Activated CD4-positive, alpha-beta memory T cell treated with anti-CD3 and anti-CD28 coated beads, Interleukin-2, amount 10 ng/mL, durations not matched to agents 7 days and 5 days (primary cell): ENCODE measurements around the gene SPRR4. TPM values are rescaled to one million over a fixed set of nuclear protein-coding genes. Genes with fewer than 3 reads are reported as not detected.

ENCODE experiments used
- CTCF ChIA-PET: fragments of 350-600 bp; sonication (Branson Sonifier 250); formaldehyde crosslinking; loops from one replicate; lab custom pipeline; 2021; ENCODE audit warnings: antibody characterized with exemption, inconsistent platforms; lab: Charles Lee
- POLR2A ChIA-PET: fragments of 350-600 bp; sonication (Branson Sonifier 250); formaldehyde crosslinking; loops from one replicate; lab custom pipeline; 2021; ENCODE audit warnings: antibody characterized with exemption; lab: Charles Lee
- DNase-seq: peaks from one replicate; pipeline ENCODE4 v3.0.0-alpha.2; 2020
- H3K27ac Mint-ChIP-seq: one replicate; pipeline ENCODE4 v1.8.0; 2021; ENCODE audit warnings: mild to moderate bottlenecking, mixed read lengths
- H3K27me3 Mint-ChIP-seq: one replicate; pipeline ENCODE4 v1.8.0; 2021; ENCODE audit warnings: mixed read lengths
- H3K36me3 Mint-ChIP-seq: one replicate; pipeline ENCODE4 v1.8.0; 2021; ENCODE audit warnings: low read depth, mixed read lengths
- H3K4me1 Mint-ChIP-seq: one replicate; pipeline ENCODE4 v1.8.0; 2021; ENCODE audit warnings: mixed read lengths
- H3K4me3 Mint-ChIP-seq: one replicate; pipeline ENCODE4 v1.8.0; 2021; ENCODE audit warnings: mild to moderate bottlenecking, mixed read lengths
- H3K9me3 Mint-ChIP-seq: one replicate; pipeline ENCODE4 v1.8.0; 2021; ENCODE audit warnings: mixed read lengths
- total RNA-seq, 2 experiments: library from RNA; stranded (reverse); gene quantifications; one replicate each; pipeline ENCODE4 v1.2.3, GENCODE V29; 2021

The SPRR4 gene
- total RNA-seq, 2 experiments from 2014 or later: not detected

- Mint-ChIP-seq H3K4me3 (no peak overlapping the region), H3K36me3 (no peaks in the 10 kb centered on the region), H3K27me3 (peaks cover 20% of the 10 kb centered on the region), H3K4me1 (no peaks in the 10 kb centered on the region), H3K27ac (no peak overlapping the region), H3K9me3 (no peaks in the 10 kb centered on the region)
- no peak for DNase-seq
- ChIA-PET POLR2A (no interaction called here), CTCF (no interaction called here)
Measured at GRCh38 chr1:152976688-152977087, 6.2 kb downstream of the SPRR4 start.

GRCh38 chr1:152977614-152978013 lies 7.2 kb downstream of the SPRR4 start:
- Mint-ChIP-seq H3K4me3 (no peak overlapping the region), H3K27ac (no peak overlapping the region), H3K9me3 (no peaks in the 10 kb centered on the region), H3K4me1 (no peaks in the 10 kb centered on the region), H3K36me3 (no peaks in the 10 kb centered on the region), H3K27me3 (peaks cover 16% of the 10 kb centered on the region)
- POLR2A ChIA-PET: no interaction called here
- CTCF ChIA-PET: no interaction called here
- DNase-seq: no peak

GRCh38 chr1:152980676-152981075 lies 10.2 kb downstream of the SPRR4 start:
- Mint-ChIP-seq H3K27me3 (peaks cover 13% of the 10 kb centered on the region), H3K9me3 (no peaks in the 10 kb centered on the region), H3K36me3 (no peaks in the 10 kb centered on the region), H3K4me1 (no peaks in the 10 kb centered on the region), H3K27ac (no peak overlapping the region), H3K4me3 (no peak overlapping the region)
- DNase-seq: no peak
- ChIA-PET POLR2A (no interaction called here), CTCF (no interaction called here)

GRCh38 chr1:152981146-152981871 lies 10.9 kb downstream of the SPRR4 start:
- no peak for DNase-seq
- H3K4me3 Mint-ChIP-seq: no peak overlapping the region
- POLR2A ChIA-PET: no interaction called here
- CTCF ChIA-PET: no interaction called here
- H3K27ac Mint-ChIP-seq: no peak overlapping the region
- no peaks in the 10 kb centered on the region for H3K4me1 Mint-ChIP-seq
- H3K9me3 Mint-ChIP-seq: no peaks in the 10 kb centered on the region
- H3K27me3 Mint-ChIP-seq: peaks cover 11% of the 10 kb centered on the region
- H3K36me3 Mint-ChIP-seq: no peaks in the 10 kb centered on the region

- Mint-ChIP-seq H3K27ac (no peak overlapping the region), H3K27me3 (peaks cover 10% of the 10 kb centered on the region), H3K4me3 (no peak overlapping the region), H3K4me1 (no peaks in the 10 kb centered on the region), H3K9me3 (no peaks in the 10 kb centered on the region), H3K36me3 (no peaks in the 10 kb centered on the region)
- CTCF ChIA-PET: no interaction called here
- DNase-seq: no peak
- POLR2A ChIA-PET: no interaction called here
Measured at GRCh38 chr1:152982076-152982475, 11.6 kb downstream of the SPRR4 start.

- H3K4me3 Mint-ChIP-seq: no peak overlapping the region
- no peak for DNase-seq
- CTCF ChIA-PET: no interaction called here
- POLR2A ChIA-PET: no interaction called here
- H3K36me3 Mint-ChIP-seq: no peaks in the 10 kb centered on the region
- H3K4me1 Mint-ChIP-seq: no peaks in the 10 kb centered on the region
- H3K27me3 Mint-ChIP-seq: peaks cover 13% of the 10 kb centered on the region
- no peaks in the 10 kb centered on the region for H3K9me3 Mint-ChIP-seq
- no peak overlapping the region for H3K27ac Mint-ChIP-seq
Measured at GRCh38 chr1:152983234-152983633, 12.8 kb downstream of the SPRR4 start.

GRCh38 chr1:152983743-152984142 lies 13.3 kb downstream of the SPRR4 start, which contains the start of gene SPRR1A:
Gene SPRR1A (plus strand): TSS chr1:152984081. CDS start chr1:152985231, 1,150 bp downstream.
- POLR2A ChIA-PET: no interaction called here
- Mint-ChIP-seq H3K27me3 (peaks cover 17% of the 10 kb centered on the region), H3K27ac (no peak within 1 kb of the TSS), H3K4me1 (no peaks in the 10 kb centered on the region), H3K9me3 (no peaks in the 10 kb centered on the region), H3K4me3 (no peak within 1 kb of the TSS), H3K36me3 (no peaks in the 10 kb centered on the region)
- DNase-seq: no peak
- CTCF ChIA-PET: no interaction called here

- Mint-ChIP-seq H3K4me1 (no peaks in the 10 kb centered on the region), H3K9me3 (no peaks in the 10 kb centered on the region), H3K27me3 (peaks cover 25% of the 10 kb centered on the region), H3K27ac (no peak overlapping the region), H3K36me3 (no peaks in the 10 kb centered on the region), H3K4me3 (no peak overlapping the region)
- ChIA-PET POLR2A (no interaction called here), CTCF (no interaction called here)
- no peak for DNase-seq
Measured at GRCh38 chr1:152986578-152986977, 16.1 kb downstream of the SPRR4 start.

- ChIA-PET CTCF (no interaction called here), POLR2A (no interaction called here)
- no peaks in the 10 kb centered on the region for H3K9me3 Mint-ChIP-seq
- no peaks in the 10 kb centered on the region for H3K36me3 Mint-ChIP-seq
- H3K4me1 Mint-ChIP-seq: no peaks in the 10 kb centered on the region
- H3K27me3 Mint-ChIP-seq: peaks cover 27% of the 10 kb centered on the region
- no peak overlapping the region for H3K27ac Mint-ChIP-seq
- no peak overlapping the region for H3K4me3 Mint-ChIP-seq
- DNase-seq: no peak
Measured at GRCh38 chr1:152993186-152993585, 22.7 kb downstream of the SPRR4 start.

GRCh38 chr1:152995842-152996241 lies 25.4 kb downstream of the SPRR4 start:
- no peak overlapping the region for H3K4me3 Mint-ChIP-seq
- CTCF ChIA-PET: no interaction called here
- H3K36me3 Mint-ChIP-seq: no peaks in the 10 kb centered on the region
- peaks cover 20% of the 10 kb centered on the region for H3K27me3 Mint-ChIP-seq
- no peak for DNase-seq
- POLR2A ChIA-PET: no interaction called here
- no peaks in the 10 kb centered on the region for H3K4me1 Mint-ChIP-seq
- no peak overlapping the region for H3K27ac Mint-ChIP-seq
- H3K9me3 Mint-ChIP-seq: no peaks in the 10 kb centered on the region

GRCh38 chr1:152996633-152997400 lies 26.4 kb downstream of the SPRR4 start:
- no peak overlapping the region for H3K27ac Mint-ChIP-seq
- H3K9me3 Mint-ChIP-seq: no peaks in the 10 kb centered on the region
- H3K4me3 Mint-ChIP-seq: no peak overlapping the region
- DNase-seq: no peak
- no peaks in the 10 kb centered on the region for H3K36me3 Mint-ChIP-seq
- ChIA-PET POLR2A (no interaction called here), CTCF (no interaction called here)
- peaks cover 18% of the 10 kb centered on the region for H3K27me3 Mint-ChIP-seq
- no peaks in the 10 kb centered on the region for H3K4me1 Mint-ChIP-seq

- no peaks in the 10 kb centered on the region for H3K9me3 Mint-ChIP-seq
- peaks cover 19% of the 10 kb centered on the region for H3K27me3 Mint-ChIP-seq
- ChIA-PET CTCF (no interaction called here), POLR2A (no interaction called here)
- no peak for DNase-seq
- no peak overlapping the region for H3K4me3 Mint-ChIP-seq
- no peaks in the 10 kb centered on the region for H3K36me3 Mint-ChIP-seq
- no peaks in the 10 kb centered on the region for H3K4me1 Mint-ChIP-seq
- no peak overlapping the region for H3K27ac Mint-ChIP-seq
Measured at GRCh38 chr1:152997901-152998300, 27.5 kb downstream of the SPRR4 start.

- no peak for DNase-seq
- H3K27ac Mint-ChIP-seq: no peak overlapping the region
- ChIA-PET POLR2A (no interaction called here), CTCF (no interaction called here)
- no peaks in the 10 kb centered on the region for H3K9me3 Mint-ChIP-seq
- no peaks in the 10 kb centered on the region for H3K36me3 Mint-ChIP-seq
- H3K4me3 Mint-ChIP-seq: no peak overlapping the region
- H3K4me1 Mint-ChIP-seq: no peaks in the 10 kb centered on the region
- peaks cover 15% of the 10 kb centered on the region for H3K27me3 Mint-ChIP-seq
Measured at GRCh38 chr1:152998476-152998875, 28.0 kb downstream of the SPRR4 start.

- Mint-ChIP-seq H3K9me3 (no peaks in the 10 kb centered on the region), H3K4me1 (no peaks in the 10 kb centered on the region), H3K27me3 (peaks cover 12% of the 10 kb centered on the region), H3K27ac (no peak overlapping the region), H3K4me3 (no peak overlapping the region), H3K36me3 (no peaks in the 10 kb centered on the region)
- CTCF ChIA-PET: no interaction called here
- POLR2A ChIA-PET: no interaction called here
- DNase-seq: no peak
Measured at GRCh38 chr1:152999818-153000217, 29.4 kb downstream of the SPRR4 start.
